Activated CD4-positive, alpha-beta T cell treated with anti-CD3 and anti-CD28 coated beads, Interleukin-2, amount 50 U/mL, for 24 hours (primary cell): ENCODE results near the gene ELOVL7.
"Not testable (repeated sequence)": the region's sequence is repeated elsewhere in the genome, so short reads cannot be mapped to it uniquely, and the experiment has no call there.

Experiments
- DNase-seq, 2 donors: peaks; one replicate each; pipeline ENCODE4 v3.0.0-alpha.2; 2020; ENCODE audit warnings: low read depth in 1 of 2, low spot score in 1 of 2

ELOVL7 gene

DNA sequence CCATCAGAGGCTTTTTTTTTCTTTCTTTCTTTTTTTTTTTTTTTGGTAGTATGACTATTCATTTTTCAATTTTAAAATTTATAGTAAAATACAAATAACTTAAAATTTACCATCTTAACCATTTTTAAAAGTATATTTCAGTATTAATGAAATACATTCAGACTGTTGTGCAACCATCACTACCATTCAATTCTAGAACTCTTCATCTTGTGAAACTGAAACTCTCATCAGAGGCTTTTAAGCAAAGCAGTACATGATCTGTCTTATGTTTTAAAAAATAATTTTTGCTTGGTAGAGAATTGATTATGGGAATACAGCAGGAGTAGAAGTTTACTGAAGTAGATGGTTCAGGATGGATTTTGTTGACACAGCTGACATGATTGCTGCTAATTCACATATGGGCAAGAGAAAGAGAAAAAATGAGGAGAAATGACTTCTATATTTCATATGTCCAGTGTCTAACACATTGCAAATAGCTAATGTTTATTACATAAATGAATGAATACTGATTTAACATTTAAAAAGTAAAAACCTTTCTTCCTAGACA lies 13.4 kb downstream of the ELOVL7 start:
- no peak for DNase-seq

DNA sequence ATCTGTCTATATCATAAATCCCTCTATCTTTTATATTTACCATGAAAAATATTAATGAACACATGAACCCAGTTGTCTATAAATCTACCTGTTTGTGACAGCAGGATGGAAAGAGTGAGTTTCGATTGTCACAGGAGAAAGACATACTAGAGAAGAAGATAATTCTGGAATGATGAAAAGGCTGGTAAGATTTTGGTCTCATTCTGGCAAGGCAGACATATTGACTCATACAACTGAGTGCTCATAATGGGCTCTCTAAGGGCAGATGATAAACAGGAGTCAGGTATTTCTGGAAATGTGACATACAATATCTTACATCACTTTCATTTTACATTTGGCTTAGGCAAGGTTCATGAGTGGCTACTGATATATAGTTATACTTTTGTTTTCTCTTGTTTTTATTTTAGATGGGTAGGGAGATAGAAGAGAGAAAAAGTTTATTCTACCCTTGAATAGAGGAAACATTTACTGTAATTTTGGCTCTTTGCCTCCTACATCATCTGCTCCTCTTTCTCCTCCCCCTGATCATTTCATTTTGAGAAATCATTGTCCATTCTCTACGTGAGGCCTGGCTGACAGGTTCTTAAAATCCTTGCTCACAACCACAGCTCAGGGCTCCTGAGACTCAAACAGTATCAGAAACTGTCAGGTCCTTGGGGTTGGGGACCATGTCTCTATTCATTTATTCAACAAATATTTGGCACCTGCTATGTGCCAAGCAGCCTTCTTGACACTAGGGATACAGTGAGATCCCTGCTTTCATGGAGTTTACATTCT lies 14.4 kb downstream of the ELOVL7 start:
- no peak for DNase-seq

DNA sequence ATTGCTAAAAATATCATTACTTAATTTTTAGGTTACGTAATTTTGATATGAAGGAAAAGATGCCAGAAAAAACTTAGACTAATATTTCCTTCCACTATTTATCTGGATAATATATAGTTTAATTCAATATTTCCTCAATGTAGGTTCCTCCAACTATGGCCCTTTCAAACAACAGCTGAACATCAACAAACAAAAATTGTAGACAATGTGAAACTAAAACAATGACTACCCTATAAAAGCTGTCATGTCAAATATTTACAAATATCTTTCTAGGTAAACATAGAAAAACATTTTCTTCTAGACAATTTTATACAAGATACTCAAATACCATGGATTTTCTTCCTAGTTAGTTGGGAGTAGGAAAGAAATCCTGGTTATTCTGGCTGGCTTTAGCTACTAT lies 16.9 kb downstream of the ELOVL7 start:
- no peak for DNase-seq

DNA sequence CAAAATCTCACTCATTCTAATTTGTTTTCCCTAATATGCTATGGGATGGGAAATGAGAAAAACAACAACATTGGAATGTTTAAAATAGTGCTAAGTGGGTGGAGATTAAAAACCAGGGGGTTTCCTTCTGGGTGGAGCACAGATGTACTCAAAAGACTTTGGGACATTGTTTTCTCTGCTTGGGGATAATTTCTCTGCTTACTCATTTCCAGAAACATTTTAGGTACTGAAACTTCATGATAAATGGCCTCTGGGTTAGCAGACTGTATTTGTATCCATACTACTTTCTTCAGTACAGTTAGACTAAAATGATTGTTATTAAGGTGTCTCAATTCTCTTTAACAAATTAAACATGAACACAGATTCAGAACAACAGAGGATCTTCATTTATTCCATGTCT lies 17.4 kb downstream of the ELOVL7 start:
- no peak for DNase-seq

GRCh38 chr5:60823574-60823973 lies 20.5 kb downstream of the ELOVL7 start:
- DNase-seq, result no peak

DNA sequence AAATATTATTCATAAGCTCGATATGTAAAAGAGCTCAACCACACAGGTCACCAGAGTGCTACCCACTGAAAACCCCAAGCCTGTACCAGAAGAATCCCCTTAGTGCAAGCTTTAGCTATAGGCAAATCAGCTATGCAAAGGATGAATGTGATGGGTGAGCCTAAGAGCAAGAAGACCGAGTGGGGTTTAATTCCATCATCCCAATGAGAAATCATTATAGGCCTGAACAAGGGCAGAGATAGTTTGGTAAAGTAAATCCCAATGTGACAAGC lies 21.8 kb downstream of the ELOVL7 start:
- no peak for DNase-seq

GRCh38 chr5:60821488-60822284 lies 22.4 kb downstream of the ELOVL7 start:
- no peak for DNase-seq

- no peak for DNase-seq
Observed at GRCh38 chr5:60820593-60821487, 23.2 kb downstream of the ELOVL7 start.

- not testable (repeated sequence) for DNase-seq
Observed at GRCh38 chr5:60816138-60816537, 27.9 kb downstream of the ELOVL7 start.

- DNase-seq, result no peak
Observed at GRCh38 chr5:60814498-60814897, 29.6 kb downstream of the ELOVL7 start.

- DNase-seq, result no peak
Observed at GRCh38 chr5:60812426-60812825, 31.6 kb downstream of the ELOVL7 start.

DNA sequence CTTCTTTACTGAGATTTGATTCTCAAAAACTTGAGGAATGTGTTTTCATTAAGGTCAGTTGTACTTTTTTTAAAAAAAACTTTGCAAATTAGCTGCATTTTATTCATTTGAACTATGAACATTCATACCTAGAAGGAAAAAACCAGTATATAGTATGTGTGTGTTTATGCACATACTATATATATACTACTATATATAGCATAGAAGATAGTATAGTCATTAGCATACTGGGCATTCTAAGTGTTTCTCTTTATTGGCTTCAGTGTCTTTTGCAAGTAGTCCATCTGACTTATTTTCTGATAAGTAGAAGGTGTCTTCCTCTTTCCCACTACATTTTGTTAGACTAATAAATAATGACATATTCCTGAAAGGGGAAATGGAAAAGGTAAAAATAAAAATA lies 33.0 kb downstream of the ELOVL7 start:
- no peak for DNase-seq

GRCh38 chr5:60810438-60811085 lies 33.5 kb downstream of the ELOVL7 start:
- no peak for DNase-seq

DNA sequence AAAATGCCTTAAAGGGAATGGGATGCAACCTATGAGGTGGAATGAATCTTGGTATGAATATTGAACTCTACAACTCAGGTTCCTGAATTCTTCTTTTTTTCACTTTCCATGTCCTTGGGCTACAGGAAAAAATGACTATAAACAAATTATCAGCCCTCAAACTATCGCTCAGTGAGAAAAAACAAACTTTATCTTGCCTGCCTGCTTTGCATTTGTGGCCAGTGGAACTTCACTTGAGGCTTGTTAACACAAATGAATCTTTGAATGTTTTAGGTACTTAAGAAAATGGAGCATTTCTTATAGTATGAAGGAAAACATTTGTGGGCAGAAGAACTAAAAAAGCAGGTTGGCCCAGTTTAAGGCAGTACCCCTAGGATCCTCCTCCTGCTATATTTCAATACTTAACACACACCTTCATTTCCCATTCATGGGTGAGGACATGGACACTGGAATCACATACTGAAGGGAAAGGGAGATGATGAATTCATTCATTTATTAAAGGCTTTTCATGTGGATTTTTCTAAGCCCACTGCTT lies 34.1 kb downstream of the ELOVL7 start:
- DNase-seq, result no peak

DNA sequence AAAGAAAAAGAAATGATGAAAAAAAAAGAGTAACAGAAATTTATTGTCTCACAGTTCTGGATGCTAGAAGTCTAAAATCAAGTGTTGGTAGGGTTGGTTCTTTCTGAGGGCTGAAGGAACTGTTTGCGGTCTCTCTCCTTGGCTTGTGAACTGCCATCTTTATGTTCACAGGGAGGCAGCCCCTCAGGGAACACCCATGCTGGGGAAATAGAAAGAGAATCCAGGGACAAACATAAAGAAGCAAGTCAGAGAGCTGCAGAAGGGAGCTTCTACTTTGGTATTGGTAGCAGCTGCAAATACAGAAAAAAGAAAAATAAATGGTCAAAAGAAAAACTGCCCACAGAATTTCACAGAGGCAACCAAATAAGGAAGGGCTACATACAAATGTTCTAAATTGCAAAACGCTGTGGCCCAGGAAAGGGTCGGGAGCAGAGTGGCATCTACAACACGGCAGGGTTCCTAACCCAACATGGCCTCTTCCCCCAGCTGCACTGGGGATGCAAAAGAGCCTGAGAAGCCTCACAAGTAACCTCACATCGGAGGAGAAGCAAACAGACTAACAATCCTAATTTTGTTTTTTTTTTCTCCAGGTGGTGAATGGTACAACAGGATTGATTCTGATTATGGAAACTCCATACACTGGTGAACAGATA lies 37.4 kb downstream of the ELOVL7 start:
- DNase-seq, result no peak

GRCh38 chr5:60805463-60805862 lies 38.6 kb downstream of the ELOVL7 start:
- DNase-seq, result no peak

DNA sequence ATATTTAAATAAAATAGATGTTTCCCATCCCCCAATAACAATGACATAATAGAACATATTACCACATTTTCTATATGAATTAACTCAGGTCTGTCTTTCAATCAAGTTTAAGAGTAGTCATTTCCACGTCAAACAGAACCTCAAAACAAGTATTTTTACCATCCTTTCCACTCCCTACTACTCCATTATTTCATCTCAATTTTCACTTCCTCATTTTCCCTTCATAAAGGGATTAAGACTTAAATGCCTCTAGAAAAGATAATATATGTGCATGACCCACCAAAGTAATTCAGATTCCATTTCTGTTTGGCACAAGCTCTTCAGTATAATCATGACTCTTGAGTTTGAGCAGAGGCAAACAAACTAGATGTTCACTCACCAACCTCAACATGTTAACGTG lies 40.4 kb downstream of the ELOVL7 start:
- no peak for DNase-seq

DNA sequence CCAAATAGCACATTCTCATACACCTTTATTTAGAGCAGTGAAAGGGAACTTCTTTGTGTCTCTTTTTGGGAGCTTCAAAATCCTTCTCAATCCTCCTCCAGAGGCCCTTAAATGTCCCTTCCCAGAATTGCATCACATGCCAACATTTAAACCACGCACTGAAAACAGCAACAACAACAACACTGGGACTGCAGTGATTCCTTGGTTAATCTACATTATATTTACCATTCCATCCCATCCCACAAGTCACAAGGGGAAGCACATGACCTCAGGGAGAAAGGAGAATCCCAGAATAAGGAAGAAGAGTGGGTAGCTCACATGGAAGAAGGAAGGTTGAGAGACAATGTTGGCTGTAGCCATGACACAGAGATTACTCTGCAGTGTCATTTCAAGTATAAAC lies 41.1 kb downstream of the ELOVL7 start:
- no peak for DNase-seq

- no peak for DNase-seq
Observed at GRCh38 chr5:60802226-60802625, 41.8 kb downstream of the ELOVL7 start.

GRCh38 chr5:60797482-60798153 lies 46.5 kb downstream of the ELOVL7 start:
- no peak for DNase-seq
